Endodermal cell (in vitro differentiated cells): ENCODE measurements around the gene PSMD12. TPM values are rescaled to one million over a fixed set of nuclear protein-coding genes. Genes with fewer than 3 reads are reported as not detected.
A peak's percentile ranks its signal among the peaks of the same experiment; 100 is the strongest.

Experiments used
- DNase-seq: peaks from one replicate; pipeline ENCODE4 v3.0.0-alpha.2; 2017
- H3K27ac ChIP-seq: 2 replicates; pipeline ENCODE4 v1.5.1; 2013; ENCODE audit warnings: mild to moderate bottlenecking, low read depth, low read length, moderate library complexity
- H3K27me3 ChIP-seq: 2 replicates; pipeline ENCODE4 v1.6.1; 2013; ENCODE audit warnings: mild to moderate bottlenecking, low read length, moderate library complexity; ENCODE audit not compliant: insufficient read depth, control insufficient read depth, poor library complexity, severe bottlenecking
- H3K36me3 ChIP-seq: 2 replicates; pipeline ENCODE4 v1.7.0; 2013; ENCODE audit warnings: mild to moderate bottlenecking, low read length, moderate library complexity; ENCODE audit not compliant: control insufficient read depth, insufficient read depth
- H3K4me1 ChIP-seq: one replicate; pipeline ENCODE4 v1.7.0; 2013; ENCODE audit warnings: low read length; ENCODE audit not compliant: control insufficient read depth, insufficient read depth
- H3K4me3 ChIP-seq: 2 replicates; pipeline ENCODE4 v1.5.1; 2013; ENCODE audit warnings: mild to moderate bottlenecking, low read length, moderate library complexity
- H3K9ac ChIP-seq: 2 replicates; pipeline ENCODE4 v1.6.1; 2013; ENCODE audit warnings: mild to moderate bottlenecking, low read length, moderate library complexity; ENCODE audit not compliant: poor library complexity, severe bottlenecking; ENCODE audit errors: extremely low read depth
- H3K9me3 ChIP-seq: 2 replicates; pipeline ENCODE4 v1.6.1; 2013; ENCODE audit warnings: mild to moderate bottlenecking, low read length, moderate library complexity; ENCODE audit not compliant: control insufficient read depth
- H3K27ac Mint-ChIP-seq: 2 replicates; pipeline ENCODE4 v1.8.0; 2020; ENCODE audit warnings: mixed read lengths
- H3K27me3 Mint-ChIP-seq: 2 replicates; pipeline ENCODE4 v1.8.0; 2021; ENCODE audit warnings: mild to moderate bottlenecking, mixed read lengths; ENCODE audit not compliant: insufficient read depth
- H3K36me3 Mint-ChIP-seq: 2 replicates; pipeline ENCODE4 v1.8.0; 2020; ENCODE audit warnings: low read depth, mixed read lengths
- H3K4me1 Mint-ChIP-seq: 2 replicates; pipeline ENCODE4 v1.8.0; 2020; ENCODE audit warnings: mixed read lengths
- H3K4me3 Mint-ChIP-seq: 2 replicates; pipeline ENCODE4 v1.8.0; 2020; ENCODE audit warnings: mild to moderate bottlenecking, moderate library complexity, mixed read lengths
- H3K9me3 Mint-ChIP-seq: 2 replicates; pipeline ENCODE4 v1.8.0; 2020; ENCODE audit warnings: mild to moderate bottlenecking, mixed read lengths
- WGBS, 2 experiments: methylation state at CpG; one replicate each; pipeline versions ENCODE4 v1.1.5 to v1.1.7; 2013; ENCODE audit warnings: missing lambda C conversion rate in 2 of 2, mixed read lengths in 1 of 2; ENCODE audit not compliant: insufficient coverage in 1 of 2, insufficient read length in 1 of 2; 5-methylcytosine and 5-hydroxymethylcytosine counted together
- total RNA-seq, 2 donors: library from RNA; stranded (reverse); fragmentation: NEBNext Ultra II Directional in 1 of 2; extraction: Animal tissue kit (Norgen Biotek cat#: 25700) in 1 of 2; gene quantifications; 2 replicates in 1 of 2; 3 replicates in 1 of 2; pipeline ENCODE4 v1.2.1, GENCODE V29; 2021
- TF ChIP-seq, protein P1 (sequence below): fragments of 200-600 bp; sonication (generic); conservative IDR thresholded peaks from 2 replicates; pipeline ENCODE4 v1.5.0; 2021; ENCODE audit warnings: antibody characterized with exemption, mild to moderate bottlenecking

Gene PSMD12
- total RNA-seq, 2 donors from 2014 or later = 70.9 to 71.7 TPM

DNA sequence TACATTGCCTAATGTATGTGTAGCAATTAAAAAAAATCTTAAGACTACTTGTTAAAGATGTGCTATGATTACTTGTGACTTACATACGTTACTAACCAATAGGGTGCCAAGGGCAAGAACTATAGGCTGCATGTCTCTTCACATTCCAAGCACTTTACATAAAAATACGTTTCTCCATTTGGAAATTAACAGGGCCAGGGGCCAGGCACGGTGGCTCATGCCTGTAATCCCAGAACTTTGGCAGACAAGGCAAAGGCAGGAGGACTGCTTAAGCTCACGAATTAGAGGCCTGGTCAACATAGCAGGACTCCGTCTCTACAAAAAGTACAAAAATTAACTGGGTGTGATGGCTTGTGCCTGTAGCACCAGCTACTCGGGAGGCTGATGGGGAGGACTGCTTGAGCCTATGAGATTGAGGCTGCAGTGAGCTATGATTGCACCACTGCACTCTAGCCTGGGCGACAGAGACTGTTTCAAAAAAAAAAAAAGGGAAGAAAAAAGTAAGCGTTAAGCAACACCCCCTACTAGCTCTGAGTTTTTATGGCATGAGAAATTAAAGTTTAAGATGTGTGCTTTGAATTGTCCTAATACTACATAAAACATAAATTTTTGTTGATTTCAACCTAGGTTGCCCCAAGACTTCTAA lies 12.3 kb downstream of the PSMD12 start:
- Histone ChIP-seq H3K9ac (no peak overlapping the region), H3K36me3 (peaks cover 88% of the 10 kb centered on the region), H3K27ac (no peak overlapping the region), H3K4me1 (no peaks in the 10 kb centered on the region), H3K4me3 (no peak overlapping the region), H3K27me3 (no peaks in the 10 kb centered on the region), H3K9me3 (no peaks in the 10 kb centered on the region)
- no peak overlapping the region for H3K4me3 Mint-ChIP-seq
- H3K4me1 Mint-ChIP-seq = no peaks in the 10 kb centered on the region
- WGBS, 2 experiments = 92% methylated on average over 6 to 7 of the region's 8 CpGs
- DNase-seq = no peak
- H3K9me3 Mint-ChIP-seq = no peaks in the 10 kb centered on the region
- no peaks in the 10 kb centered on the region for H3K27me3 Mint-ChIP-seq
- H3K27ac Mint-ChIP-seq = peak overlapping the region; percentile 19
- peaks cover 76% of the 10 kb centered on the region for H3K36me3 Mint-ChIP-seq
- TF ChIP-seq, protein P1, sequence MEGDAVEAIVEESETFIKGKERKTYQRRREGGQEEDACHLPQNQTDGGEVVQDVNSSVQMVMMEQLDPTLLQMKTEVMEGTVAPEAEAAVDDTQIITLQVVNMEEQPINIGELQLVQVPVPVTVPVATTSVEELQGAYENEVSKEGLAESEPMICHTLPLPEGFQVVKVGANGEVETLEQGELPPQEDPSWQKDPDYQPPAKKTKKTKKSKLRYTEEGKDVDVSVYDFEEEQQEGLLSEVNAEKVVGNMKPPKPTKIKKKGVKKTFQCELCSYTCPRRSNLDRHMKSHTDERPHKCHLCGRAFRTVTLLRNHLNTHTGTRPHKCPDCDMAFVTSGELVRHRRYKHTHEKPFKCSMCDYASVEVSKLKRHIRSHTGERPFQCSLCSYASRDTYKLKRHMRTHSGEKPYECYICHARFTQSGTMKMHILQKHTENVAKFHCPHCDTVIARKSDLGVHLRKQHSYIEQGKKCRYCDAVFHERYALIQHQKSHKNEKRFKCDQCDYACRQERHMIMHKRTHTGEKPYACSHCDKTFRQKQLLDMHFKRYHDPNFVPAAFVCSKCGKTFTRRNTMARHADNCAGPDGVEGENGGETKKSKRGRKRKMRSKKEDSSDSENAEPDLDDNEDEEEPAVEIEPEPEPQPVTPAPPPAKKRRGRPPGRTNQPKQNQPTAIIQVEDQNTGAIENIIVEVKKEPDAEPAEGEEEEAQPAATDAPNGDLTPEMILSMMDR = no peak

DNA sequence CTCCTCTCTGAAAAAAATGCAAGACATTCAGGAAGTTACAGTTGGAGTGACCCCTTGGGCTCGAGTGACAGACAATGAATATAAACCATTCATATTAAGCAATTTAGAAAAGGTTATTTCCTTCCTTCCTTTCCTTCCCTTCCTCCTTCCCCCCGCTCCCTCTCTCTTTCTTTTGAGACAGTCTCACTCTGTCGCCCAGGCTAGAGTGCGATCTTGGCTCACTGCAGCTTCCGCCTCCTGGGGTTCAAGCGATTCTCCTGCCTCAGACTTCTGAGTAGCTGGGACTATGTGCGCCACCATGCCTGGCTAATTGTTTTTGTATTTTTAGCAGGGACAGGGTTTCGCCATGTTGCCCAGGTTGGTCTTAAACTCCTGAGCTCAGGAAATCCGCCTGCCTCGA lies 13.2 kb downstream of the PSMD12 start:
- H3K4me3 ChIP-seq = no peak overlapping the region
- no peak overlapping the region for H3K27ac Mint-ChIP-seq
- H3K4me1 ChIP-seq = no peaks in the 10 kb centered on the region
- no peak overlapping the region for H3K9ac ChIP-seq
- TF ChIP-seq, protein P1 = no peak
- no peak overlapping the region for H3K4me3 Mint-ChIP-seq
- 91 to 93% methylated on average over 5 to 10 of the region's 10 CpGs for WGBS, 2 experiments
- H3K9me3 Mint-ChIP-seq = no peaks in the 10 kb centered on the region
- no peak for DNase-seq
- H3K27me3 Mint-ChIP-seq = no peaks in the 10 kb centered on the region
- peaks cover 79% of the 10 kb centered on the region for H3K36me3 Mint-ChIP-seq
- peaks cover 90% of the 10 kb centered on the region for H3K36me3 ChIP-seq
- peaks cover 7% of the 10 kb centered on the region for H3K9me3 ChIP-seq
- no peak overlapping the region for H3K27ac ChIP-seq
- no peaks in the 10 kb centered on the region for H3K27me3 ChIP-seq
- H3K4me1 Mint-ChIP-seq = no peaks in the 10 kb centered on the region

- no peak overlapping the region for H3K9ac ChIP-seq
Observed at GRCh38 chr17:67349420-67349819, 17.0 kb downstream of the PSMD12 start.

More at GRCh38 chr17:67349420-67349819, 17.0 kb downstream of the PSMD12 start:
- DNase-seq = no peak
- Mint-ChIP-seq H3K27ac (no peak overlapping the region), H3K27me3 (no peaks in the 10 kb centered on the region), H3K4me1 (no peaks in the 10 kb centered on the region), H3K9me3 (no peaks in the 10 kb centered on the region), H3K36me3 (peaks cover 84% of the 10 kb centered on the region), H3K4me3 (no peak overlapping the region)
- H3K27me3 ChIP-seq = no peaks in the 10 kb centered on the region
- TF ChIP-seq, protein P1 = no peak
- no peak overlapping the region for H3K27ac ChIP-seq
- no peaks in the 10 kb centered on the region for H3K4me1 ChIP-seq
- peaks cover 10% of the 10 kb centered on the region for H3K9me3 ChIP-seq
- peaks cover 89% of the 10 kb centered on the region for H3K36me3 ChIP-seq
- WGBS, 2 experiments = no CpG with 5 or more reads among the region's 1 CpG
- H3K4me3 ChIP-seq = no peak overlapping the region
